GM23338 (cell line): ENCODE measurements around the gene AOC3. TPM values are rescaled to one million over a fixed set of nuclear protein-coding genes. Genes with fewer than 3 reads are reported as not detected.

ENCODE experiments used
- ATAC-seq: fragments of 200-7000 bp; cut with Tn5 transposase; 3 replicates; pipeline ENCODE4 v1.9.1; 2020
- DNase-seq: peaks from one replicate; pipeline ENCODE4 v3.0.0-alpha.2; 2015; ENCODE audit warnings: low spot score
- H2AFZ ChIP-seq: fragments of 200-600 bp; sonication (generic); 2 replicates; pipeline ENCODE4 v1.8.0; 2016; ENCODE audit warnings: antibody characterized with exemption, mild to moderate bottlenecking, moderate library complexity
- H3F3A ChIP-seq: fragments of 200-600 bp; sonication (generic); replicated peaks from 2 replicates; pipeline ENCODE4 v1.8.0; 2017; ENCODE audit warnings: antibody characterized with exemption, mixed run types, low read depth
- H3K27ac ChIP-seq: fragments of 200-600 bp; sonication (generic); 2 replicates; pipeline ENCODE4 v1.6.1; 2016; ENCODE audit warnings: low read depth
- H3K27me3 ChIP-seq: fragments of 200-600 bp; sonication (generic); 2 replicates; pipeline ENCODE4 v1.8.0; 2016; ENCODE audit warnings: mild to moderate bottlenecking, mixed run types, moderate library complexity; ENCODE audit not compliant: insufficient read depth
- H3K36me3 ChIP-seq: fragments of 200-600 bp; sonication (generic); 2 replicates; pipeline ENCODE4 v1.8.0; 2016; ENCODE audit warnings: mild to moderate bottlenecking; ENCODE audit not compliant: insufficient read depth
- H3K4me1 ChIP-seq: fragments of 200-600 bp; sonication (generic); 2 replicates; pipeline ENCODE4 v1.8.0; 2016; ENCODE audit warnings: mild to moderate bottlenecking, moderate library complexity; ENCODE audit not compliant: insufficient read depth
- H3K4me2 ChIP-seq: fragments of 200-600 bp; sonication (generic); 2 replicates; pipeline ENCODE4 v1.7.1; 2017; ENCODE audit warnings: mixed run types
- H3K4me3 ChIP-seq: fragments of 200-600 bp; sonication (generic); 2 replicates; pipeline ENCODE4 v1.6.1; 2016; ENCODE audit warnings: mixed run types
- H3K79me2 ChIP-seq: fragments of 200-600 bp; sonication (generic); replicated peaks from 2 replicates; pipeline ENCODE4 v1.8.0; 2017; ENCODE audit warnings: mild to moderate bottlenecking; ENCODE audit not compliant: insufficient read depth
- H3K9me2 ChIP-seq: fragments of 200-600 bp; sonication (generic); 2 replicates; pipeline ENCODE4 v1.8.0; 2017; ENCODE audit not compliant: insufficient read depth
- H4K20me1 ChIP-seq: fragments of 200-600 bp; sonication (generic); replicated peaks from 2 replicates; pipeline ENCODE4 v1.8.0; 2017; ENCODE audit warnings: mild to moderate bottlenecking; ENCODE audit not compliant: insufficient read depth
- H3K27ac Mint-ChIP-seq: 2 replicates; pipeline ENCODE4 v1.8.0; 2020; ENCODE audit warnings: inconsistent platforms, mild to moderate bottlenecking, moderate library complexity, mixed read lengths
- H3K27me3 Mint-ChIP-seq: 3 replicates; pipeline ENCODE4 v1.8.0; 2022; ENCODE audit warnings: low read depth, mild to moderate bottlenecking, moderate library complexity, mixed read lengths, inconsistent platforms; ENCODE audit not compliant: insufficient read depth, poor library complexity
- H3K36me3 Mint-ChIP-seq: 3 replicates; pipeline ENCODE4 v1.8.0; 2021; ENCODE audit warnings: low read depth, mild to moderate bottlenecking, inconsistent platforms, moderate library complexity, mixed read lengths
- H3K4me1 Mint-ChIP-seq: 3 replicates; pipeline ENCODE4 v1.8.0; 2020; ENCODE audit warnings: mild to moderate bottlenecking, inconsistent platforms, mixed read lengths
- H3K4me3 Mint-ChIP-seq: 3 replicates; pipeline ENCODE4 v1.8.0; 2021; ENCODE audit warnings: moderate library complexity, mild to moderate bottlenecking, inconsistent platforms, mixed read lengths
- H3K9me3 Mint-ChIP-seq: 3 replicates; pipeline ENCODE4 v1.8.0; 2020; ENCODE audit warnings: moderate library complexity, mild to moderate bottlenecking, inconsistent platforms, mixed read lengths
- CREB1 ChIP-seq: fragments of 250-450 bp; sonication (Bioruptor Pico); IDR thresholded peaks from 2 replicates; pipeline ENCODE4 v1.5.0; 2020; ENCODE audit warnings: low read depth, mild to moderate bottlenecking, moderate library complexity
- CTCF ChIP-seq, 2 experiments: fragments of 200-600 bp in 1 of 2; sonication (generic) in 1 of 2; conservative IDR thresholded peaks; 2 replicates each; pipeline versions ENCODE4 v1.5.1 to v1.6.1; 2016 to 2017; ENCODE audit warnings: antibody characterized with exemption in 2 of 2, low read depth in 2 of 2, mild to moderate bottlenecking in 2 of 2, moderate library complexity in 1 of 2
- ETS1 ChIP-seq: IDR thresholded peaks from 2 replicates; pipeline ENCODE4 v1.6.1; 2016; ENCODE audit warnings: antibody characterized with exemption
- EZH2 ChIP-seq: fragments of 200-600 bp; sonication (generic); IDR thresholded peaks from one replicate; pipeline ENCODE4 v1.8.0; 2017; ENCODE audit warnings: antibody characterized with exemption, mild to moderate bottlenecking, low read depth; ENCODE audit not compliant: unreplicated experiment
- EZH2phosphoT487 ChIP-seq: fragments of 200-600 bp; sonication (generic); IDR thresholded peaks from one replicate; pipeline ENCODE4 v1.8.1; 2018; ENCODE audit warnings: antibody characterized with exemption; ENCODE audit not compliant: unreplicated experiment
- NANOG ChIP-seq: IDR thresholded peaks from 2 replicates; pipeline ENCODE4 v1.6.1; 2016; ENCODE audit warnings: antibody characterized with exemption, borderline replicate concordance
- REST ChIP-seq: IDR thresholded peaks from one replicate; pipeline ENCODE4 v1.6.1; 2018; ENCODE audit warnings: antibody characterized with exemption; ENCODE audit not compliant: unreplicated experiment
- ZNF114 ChIP-seq: fragments of 250-450 bp; sonication (Bioruptor Pico); IDR thresholded peaks from 2 replicates; pipeline ENCODE4 v1.5.0; 2020; ENCODE audit warnings: mild to moderate bottlenecking, moderate library complexity
- ZNF462 ChIP-seq: fragments of 250-450 bp; sonication (Bioruptor Pico); IDR thresholded peaks from 2 replicates; pipeline ENCODE4 v1.5.0; 2020; ENCODE audit warnings: mild to moderate bottlenecking, moderate library complexity
- polyA plus RNA-seq: library from polyadenylated mRNA; unstranded; fragments of >200 nt; fragmentation: Nextera tagmentation; extraction: Ambion mirVana; gene quantifications from 2 replicates; pipeline ENCODE4 v1.2.1, GENCODE V29; 2016
- total RNA-seq: library from RNA; depleted of rRNA; stranded (reverse); fragments of >200 nt; shearing (Covaris generic); gene quantifications from 2 replicates; pipeline ENCODE4 v1.2.3, GENCODE V29; 2014

AOC3 gene
- total and polyA plus RNA-seq, 2 experiments from 2014 or later: 1.4 to 1.7 TPM

GRCh38 chr17:42878123-42878880 lies 27.3 kb downstream of the AOC3 start:
- H3K4me3 Mint-ChIP-seq: peak overlapping the region; percentile 42; the same call in 2 of the 3 replicates
- H3K36me3 ChIP-seq: no peaks in the 10 kb centered on the region
- no peaks in the 10 kb centered on the region; the same call in 2 of the 3 replicates for H3K9me3 Mint-ChIP-seq
- peaks cover 7% of the 10 kb centered on the region; the same call in 1 of the 2 replicates for H3K27me3 ChIP-seq
- DNase-seq: peak; percentile 92
- no peak overlapping the region for H3K27ac ChIP-seq
- no peaks in the 10 kb centered on the region for H3K36me3 Mint-ChIP-seq
- H3K4me1 Mint-ChIP-seq: peaks cover 14% of the 10 kb centered on the region
- peak overlapping the region; percentile 33; the same call in 1 of the 2 replicates for H3K4me3 ChIP-seq
- H2AFZ ChIP-seq: no peak overlapping the region
- no peaks in the 10 kb centered on the region for H3K79me2 ChIP-seq
- peak overlapping the region; percentile 62 for H3K4me2 ChIP-seq
- no peak overlapping the region for H3K27ac Mint-ChIP-seq
- peaks cover 5% of the 10 kb centered on the region; the same call in 1 of the 2 replicates for H3K4me1 ChIP-seq
- no peaks in the 10 kb centered on the region for H3K9me2 ChIP-seq
- peak; percentile 84 for ATAC-seq
- H3F3A ChIP-seq: no peaks in the 10 kb centered on the region
- TF ChIP-seq CTCF (conservative IDR thresholded peaks at IDR 0.05; ENCODE audit: low read depth in 2 of 2): peak; percentile 9 to 19; a peak in 2 of 4 replicates
- no peak for TF ChIP-seq REST
- TF ChIP-seq EZH2phosphoT487: no peak
- TF ChIP-seq NANOG: no peak
- no peak for TF ChIP-seq ETS1
- no peak for TF ChIP-seq ZNF462 (CRISPR knock-in tag)
- no peak for TF ChIP-seq ZNF114
- TF ChIP-seq EZH2: no peak
- TF ChIP-seq CREB1 (CRISPR knock-in tag): no peak
- no peaks in the 10 kb centered on the region for H4K20me1 ChIP-seq
- H3K27me3 Mint-ChIP-seq: peaks cover 16% of the 10 kb centered on the region
